Heart left ventricle (tissue), 16 donors: ENCODE results near the gene RPS19. TPM values are rescaled to one million over a fixed set of nuclear protein-coding genes. Genes with fewer than 3 reads are reported as not detected.

Experiments
- ATAC-seq, 4 donors: fragments of 200-7000 bp; cut with Tn5 transposase; one replicate each; pipeline ENCODE4 v1.9.1; 2020 to 2022; ENCODE audit warnings: moderate library complexity in 4 of 4, mild to moderate bottlenecking in 3 of 4, moderate number of reproducible peaks in 1 of 4
- DNase-seq, 5 donors: peaks; one replicate each; pipeline ENCODE4 v3.0.0-alpha.2; 2020
- H3K27ac ChIP-seq, 12 donors: fragments of 200-600 bp; sonication (generic) in 4 of 12; one replicate each; pipeline versions ENCODE4 v1.5.0 to v1.8.0; 2016 to 2022; ENCODE audit warnings: mild to moderate bottlenecking in 2 of 12
- H3K27me3 ChIP-seq, 9 donors: fragments of 200-600 bp; sonication (generic) in 2 of 9; one replicate each; pipeline versions ENCODE4 v1.5.1 to v1.8.0; 2016 to 2022; ENCODE audit warnings: mild to moderate bottlenecking in 3 of 9
- H3K36me3 ChIP-seq, 9 donors: fragments of 200-600 bp; sonication (generic) in 2 of 9; one replicate each; pipeline versions ENCODE4 v1.5.0 to v1.8.0; 2018 to 2022; ENCODE audit warnings: mild to moderate bottlenecking in 2 of 9
- H3K4me1 ChIP-seq, 12 donors: fragments of 200-600 bp; sonication (generic) in 4 of 12; one replicate each; pipeline versions ENCODE4 v1.5.0 to v1.8.0; 2016 to 2022; ENCODE audit warnings: mild to moderate bottlenecking in 3 of 12
- H3K4me3 ChIP-seq, 12 donors: fragments of 200-600 bp; sonication (generic) in 4 of 12; one replicate each; pipeline versions ENCODE4 v1.5.0 to v1.8.0; 2017 to 2022; ENCODE audit warnings: mild to moderate bottlenecking in 9 of 12, moderate library complexity in 4 of 12
- H3K9me3 ChIP-seq, 12 donors: fragments of 200-600 bp; sonication (generic) in 4 of 12; one replicate each; pipeline versions ENCODE4 v1.5.0 to v1.8.0; 2016 to 2022; ENCODE audit warnings: mild to moderate bottlenecking in 1 of 12
- POLR2A ChIP-seq, 2 donors: fragments of 450-650 bp; IDR thresholded peaks; one replicate each; pipeline ENCODE4 v1.6.1; 2017; ENCODE audit warnings: antibody characterized with exemption in 2 of 2, mild to moderate bottlenecking in 2 of 2, moderate library complexity in 2 of 2
- WGBS, 4 donors: extraction: QIAGEN DNeasy Blood & Tissue Kit in 2 of 4; methylation state at CpG; one replicate each; pipeline versions ENCODE4 v1.1.5 to v1.1.7; 2013 to 2018; 5-methylcytosine and 5-hydroxymethylcytosine counted together
- intact Hi-C, 10 donors: fragments of 100-400 bp; cut with DNase I; formaldehyde crosslinking; loops; one replicate each; pipeline versions ENCODE4 v1.11.1 to v1.14.2; 2022
- polyA plus RNA-seq, 2 donors: library from polyadenylated mRNA; stranded (reverse); fragments of 200-250 nt; gene quantifications; one replicate each; pipeline ENCODE4 v1.2.3, GENCODE V29; 2013
- total RNA-seq, 9 donors: library from RNA; depleted of rRNA in 2 of 9; stranded (reverse); fragments of >200 nt in 2 of 9; fragmentation: NEBNext Ultra II Directional in 3 of 9; extraction: Animal tissue kit (Norgen Biotek cat#: 25700) in 3 of 9; gene quantifications; one replicate each; pipeline versions ENCODE4 v1.1.0 to v1.2.4, GENCODE V29; 2016 to 2023
- TF ChIP-seq, protein P1 (sequence below), 12 donors: fragments of 200-600 bp; sonication (generic) in 4 of 12; IDR thresholded peaks; one replicate each; pipeline versions ENCODE4 v1.5.0 to v1.8.0; 2018 to 2022; ENCODE audit warnings: antibody characterized with exemption in 12 of 12, mild to moderate bottlenecking in 5 of 12
- donor health status: ischemic (EF 13 %, LVEDD 7.1; RV severe dilation, severe dysfunction).
- donor health status: healthy with polysubstance abuse.
- donor health status: DM: no; HTN: yes; CAD: no.
- donor health status: DM: no; HTN: no; CAD: no.
- donor health status: ischemic (EF 25% LVEDD 6.9; RV normal size, moderate dysfunction).
- donor health status: ischemic (EF 25% LVEDD 5.7; RV mildly dilated, moderate dysfunction).
- donor health status: healthy.
- donor health status: DM: yes; HTN: yes; CAD: no.
- donor health status: ischemic (EF 35%, LVEDD 5.7; RV mildly dilated, moderate dysfunction).
- donor health status: nonischemic (EF 11% LVEDD 7.7; RV severe dilation, severe dysfunction).
- donor health status: DM: yes; HTN: yes; CAD: no.
- donor health status: PGD.
- donor health status: ischemic (EF 29% LVEDD 5.4; RV normal size, mild dysfunction).
- donor health status: nonischemic (EF 23%, LVEDD 6.1; RV moderate dilation, normal function).

RPS19 gene
- total and polyA plus RNA-seq, 11 donors: 161 to 1,676 (median 668) TPM

GRCh38 chr19:41906271-41906670, 46.2 kb downstream of the RPS19 start:
- intact Hi-C loops: no loop called here
- DNase-seq: no peak

DNA sequence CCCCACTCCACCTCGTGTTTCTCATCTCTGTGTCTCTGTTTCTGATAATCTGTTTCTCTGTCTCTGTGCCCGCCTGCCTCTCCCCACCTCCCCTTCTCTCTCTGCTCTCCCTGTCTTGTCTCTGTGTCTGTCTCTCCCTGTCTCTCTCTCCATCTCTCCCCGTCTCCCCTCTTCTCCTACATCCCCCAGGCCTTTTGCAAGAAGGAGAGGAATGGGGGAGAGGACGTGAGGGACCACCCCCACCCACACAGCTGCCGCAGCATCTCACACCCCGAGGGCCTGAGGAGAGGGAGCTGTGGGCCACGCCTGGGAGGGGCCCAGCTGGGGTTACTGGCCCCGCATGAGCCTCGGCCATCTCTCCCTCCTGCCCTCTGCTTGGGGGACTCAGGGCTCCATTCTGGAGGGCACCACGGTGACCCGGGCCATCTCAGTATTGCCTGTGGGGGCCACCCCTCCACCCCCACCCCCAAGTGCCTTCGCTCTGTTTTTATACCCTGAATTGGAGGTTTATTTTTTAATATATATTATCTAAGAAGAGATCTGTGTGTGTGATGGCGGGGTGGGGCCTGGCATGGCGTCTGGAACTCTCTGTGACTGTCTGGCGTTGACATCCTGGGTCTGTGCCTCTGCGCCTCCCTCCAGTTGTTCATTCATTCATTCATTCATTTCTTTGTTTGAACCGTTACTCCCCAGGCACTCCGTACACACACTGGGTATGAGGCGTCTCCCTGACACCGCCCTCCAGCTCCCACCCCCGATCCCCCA, 47.0 kb downstream of the RPS19 start:
- TF ChIP-seq POLR2A (IDR thresholded peaks at IDR 0.05): no peak
- TF ChIP-seq, protein P1, sequence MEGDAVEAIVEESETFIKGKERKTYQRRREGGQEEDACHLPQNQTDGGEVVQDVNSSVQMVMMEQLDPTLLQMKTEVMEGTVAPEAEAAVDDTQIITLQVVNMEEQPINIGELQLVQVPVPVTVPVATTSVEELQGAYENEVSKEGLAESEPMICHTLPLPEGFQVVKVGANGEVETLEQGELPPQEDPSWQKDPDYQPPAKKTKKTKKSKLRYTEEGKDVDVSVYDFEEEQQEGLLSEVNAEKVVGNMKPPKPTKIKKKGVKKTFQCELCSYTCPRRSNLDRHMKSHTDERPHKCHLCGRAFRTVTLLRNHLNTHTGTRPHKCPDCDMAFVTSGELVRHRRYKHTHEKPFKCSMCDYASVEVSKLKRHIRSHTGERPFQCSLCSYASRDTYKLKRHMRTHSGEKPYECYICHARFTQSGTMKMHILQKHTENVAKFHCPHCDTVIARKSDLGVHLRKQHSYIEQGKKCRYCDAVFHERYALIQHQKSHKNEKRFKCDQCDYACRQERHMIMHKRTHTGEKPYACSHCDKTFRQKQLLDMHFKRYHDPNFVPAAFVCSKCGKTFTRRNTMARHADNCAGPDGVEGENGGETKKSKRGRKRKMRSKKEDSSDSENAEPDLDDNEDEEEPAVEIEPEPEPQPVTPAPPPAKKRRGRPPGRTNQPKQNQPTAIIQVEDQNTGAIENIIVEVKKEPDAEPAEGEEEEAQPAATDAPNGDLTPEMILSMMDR (IDR thresholded peaks at IDR 0.05): no peak
- Histone ChIP-seq H3K9me3 (no peaks in the 10 kb centered on the region), H3K36me3 (peaks cover 5 to 56% (median 50%) of the 10 kb centered on the region in 9 donors), H3K27me3 (peaks cover 2 to 27% (median 10%) of the 10 kb centered on the region in 9 donors), H3K4me1 (no peaks in the 10 kb centered on the region), H3K27ac (no peak overlapping the region), H3K4me3 (no peak overlapping the region)
- no peak for ATAC-seq
- DNase-seq: no peak
- WGBS, 4 donors: 81 to 85% (median 84%) methylated on average over 20 to 21 of the region's 21 CpGs
- intact Hi-C loops: no loop called here

More at GRCh38 chr19:41906271-41906670, 46.2 kb downstream of the RPS19 start:
- WGBS, 4 donors: 74 to 78% (median 76%) methylated on average over 6 to 9 of the region's 9 CpGs
- no peak for ATAC-seq
- Histone ChIP-seq H3K4me3 (no peak overlapping the region), H3K27me3 (peaks cover 0 to 19% (median 3%) of the 10 kb centered on the region in 9 donors), H3K27ac (no peak overlapping the region), H3K9me3 (no peaks in the 10 kb centered on the region), H3K4me1 (no peaks in the 10 kb centered on the region), H3K36me3 (peaks cover 5 to 64% (median 58%) of the 10 kb centered on the region in 9 donors)
- no peak for TF ChIP-seq POLR2A (IDR thresholded peaks at IDR 0.05)
- TF ChIP-seq, protein P1 (IDR thresholded peaks at IDR 0.05): no peak

DNA sequence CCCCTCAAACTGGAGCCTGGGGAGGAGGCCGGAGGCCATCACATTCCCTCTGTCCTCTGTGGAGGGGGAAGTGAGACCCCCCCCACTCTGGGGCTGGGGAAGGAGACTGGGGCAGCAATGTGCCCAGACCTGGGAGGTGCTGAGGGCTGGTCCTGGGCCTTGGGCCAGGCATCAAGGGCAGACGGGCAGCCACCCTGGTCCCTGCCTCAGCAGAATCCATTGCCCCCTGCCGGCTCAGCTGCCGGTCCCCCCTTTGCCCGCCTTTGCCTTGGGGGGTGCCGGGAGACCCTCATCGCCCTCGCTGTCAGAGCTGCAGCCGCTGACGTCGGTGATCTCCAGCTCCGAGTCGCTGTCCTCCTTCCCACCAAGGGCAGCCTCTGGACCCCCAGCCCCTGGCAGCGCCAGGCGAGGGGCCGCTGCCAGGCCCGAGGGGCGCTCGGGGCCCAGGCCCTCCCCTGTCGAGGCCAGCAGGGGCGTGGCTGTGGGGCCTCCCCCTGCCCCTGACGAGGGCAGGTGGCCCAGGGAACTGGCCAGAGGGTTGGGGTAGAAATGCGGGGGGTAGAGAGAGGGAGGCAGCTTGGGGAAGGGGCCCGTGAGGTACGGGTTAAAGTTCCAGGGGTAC, 48.0 kb downstream of the RPS19 start:
- Histone ChIP-seq H3K4me1 (peaks cover 0 to 8% (median 0%) of the 10 kb centered on the region in 12 donors), H3K36me3 (peaks cover under 1 to 46% (median 40%) of the 10 kb centered on the region in 9 donors), H3K4me3 (no peak overlapping the region), H3K9me3 (no peaks in the 10 kb centered on the region), H3K27ac (no peak overlapping the region), H3K27me3 (peaks cover 7 to 37% (median 18%) of the 10 kb centered on the region in 9 donors)
- intact Hi-C loops: no loop called here
- ATAC-seq (no peak), DNase-seq (no peak)
- WGBS, 4 donors: 73 to 86% (median 84%) methylated on average over 11 to 25 of the region's 25 CpGs
- TF ChIP-seq POLR2A (IDR thresholded peaks at IDR 0.05): no peak
- TF ChIP-seq, protein P1 (IDR thresholded peaks at IDR 0.05): no peak

DNA sequence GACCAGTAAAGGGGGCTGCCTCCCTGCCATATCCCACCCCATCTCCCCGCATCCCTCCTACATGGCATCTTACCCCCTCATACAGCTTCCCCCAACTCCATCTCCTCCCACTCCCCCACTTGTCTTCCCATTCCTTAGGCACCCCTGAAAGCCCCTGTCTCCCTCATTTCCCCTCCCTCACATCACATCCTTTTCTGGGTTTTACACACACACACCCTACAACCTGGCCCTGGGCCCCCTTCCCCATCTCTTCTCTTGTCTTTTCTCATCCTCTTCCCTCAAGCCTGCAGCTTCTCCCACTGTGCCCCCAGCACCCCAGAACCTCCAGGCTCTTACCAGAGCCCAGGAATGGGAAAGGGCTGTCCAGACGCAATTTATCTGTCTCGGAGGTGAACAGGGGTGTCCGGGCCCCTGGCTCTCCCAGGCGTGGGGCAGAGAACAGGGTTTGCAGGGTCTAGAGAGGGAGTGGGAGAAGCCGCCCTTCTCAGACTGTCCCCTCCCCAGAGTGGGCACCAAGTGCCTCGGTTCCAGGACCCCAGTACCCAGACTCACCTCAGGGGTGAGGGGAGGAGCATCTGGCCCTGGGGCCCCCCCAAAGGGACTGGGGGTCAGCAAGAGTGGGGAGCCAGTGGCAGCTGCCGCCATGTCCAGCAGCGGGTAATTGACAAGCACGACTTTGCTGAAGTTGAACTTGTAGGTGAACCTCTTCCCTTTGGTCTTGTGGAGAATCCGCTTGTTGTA, 48.8 kb downstream of the RPS19 start:
- DNase-seq (no peak), ATAC-seq (no peak)
- TF ChIP-seq POLR2A (IDR thresholded peaks at IDR 0.05): no peak
- TF ChIP-seq, protein P1 (IDR thresholded peaks at IDR 0.05): no peak
- WGBS, 4 donors: 72 to 82% (median 78%) methylated on average over 10 to 11 of the region's 11 CpGs
- Histone ChIP-seq H3K27me3 (peaks cover 9 to 45% (median 23%) of the 10 kb centered on the region in 9 donors), H3K4me3 (no peak overlapping the region), H3K9me3 (no peaks in the 10 kb centered on the region), H3K4me1 (peaks cover 0 to 11% (median 0%) of the 10 kb centered on the region in 12 donors), H3K36me3 (peaks cover 0 to 38% (median 32%) of the 10 kb centered on the region in 9 donors), H3K27ac (no peak overlapping the region)
- intact Hi-C loops: no loop called here
